HG03060 (cell line): Measurements from ENCODE around the gene PPP2R2C.

ENCODE experiments used
- ATAC-seq: cut with Tn5 transposase; IDR thresholded peaks from one replicate; pipeline ENCODE4 v1.9.1; 2021; ENCODE audit warnings: low read depth, moderate number of reproducible peaks; ENCODE audit not compliant: unreplicated experiment

Gene PPP2R2C

GRCh38 chr4:6383929-6384328 is 88.5 kb downstream of the PPP2R2C start:
- no peak for ATAC-seq

DNA sequence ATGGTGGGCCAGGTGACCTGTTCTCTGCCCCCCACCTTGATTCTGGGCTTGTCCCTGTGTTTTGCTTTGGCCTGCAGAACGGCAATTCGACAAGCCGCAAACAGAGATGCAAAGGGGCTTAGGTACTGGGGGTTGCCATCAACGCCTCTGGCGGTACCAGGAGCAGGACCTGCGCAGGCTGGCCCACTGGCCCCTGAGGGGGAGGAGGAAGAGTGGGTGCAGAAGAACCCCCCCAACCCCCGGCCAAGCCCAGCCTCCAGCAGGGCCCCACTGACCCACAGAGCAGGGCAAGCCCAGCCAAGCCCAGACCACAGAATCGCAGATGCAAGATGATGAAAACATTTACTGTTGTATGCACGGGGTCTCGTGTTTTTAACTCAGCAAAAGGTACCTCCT is 89.4 kb downstream of the PPP2R2C start:
- ATAC-seq, result no peak

DNA sequence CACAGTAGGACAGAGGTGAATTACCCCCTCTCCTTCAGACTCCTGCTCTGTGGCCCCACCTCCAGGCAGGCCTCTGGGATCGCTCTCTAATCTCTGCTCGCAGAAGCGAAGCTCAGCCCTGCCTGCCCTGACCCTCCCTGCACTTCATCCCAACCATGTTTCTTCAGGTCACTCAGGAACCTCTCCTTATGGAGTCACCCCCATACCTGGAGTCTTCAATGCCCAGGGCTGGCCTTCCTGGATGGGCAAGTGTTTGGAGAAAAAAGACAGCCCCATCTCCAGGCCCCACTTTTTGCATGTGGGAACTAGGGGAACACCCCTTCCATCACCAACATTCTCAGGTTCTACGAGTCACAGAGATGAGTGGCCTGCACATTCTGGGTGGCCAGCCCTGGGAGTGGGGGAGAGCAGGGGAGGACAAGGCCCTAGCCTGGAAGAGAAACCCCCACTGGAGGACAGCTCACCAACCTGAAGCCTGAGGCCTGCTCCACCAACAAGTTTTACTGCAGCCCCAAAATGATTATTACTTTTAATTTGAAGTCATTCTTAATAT is 90.8 kb downstream of the PPP2R2C start:
- no peak for ATAC-seq

DNA sequence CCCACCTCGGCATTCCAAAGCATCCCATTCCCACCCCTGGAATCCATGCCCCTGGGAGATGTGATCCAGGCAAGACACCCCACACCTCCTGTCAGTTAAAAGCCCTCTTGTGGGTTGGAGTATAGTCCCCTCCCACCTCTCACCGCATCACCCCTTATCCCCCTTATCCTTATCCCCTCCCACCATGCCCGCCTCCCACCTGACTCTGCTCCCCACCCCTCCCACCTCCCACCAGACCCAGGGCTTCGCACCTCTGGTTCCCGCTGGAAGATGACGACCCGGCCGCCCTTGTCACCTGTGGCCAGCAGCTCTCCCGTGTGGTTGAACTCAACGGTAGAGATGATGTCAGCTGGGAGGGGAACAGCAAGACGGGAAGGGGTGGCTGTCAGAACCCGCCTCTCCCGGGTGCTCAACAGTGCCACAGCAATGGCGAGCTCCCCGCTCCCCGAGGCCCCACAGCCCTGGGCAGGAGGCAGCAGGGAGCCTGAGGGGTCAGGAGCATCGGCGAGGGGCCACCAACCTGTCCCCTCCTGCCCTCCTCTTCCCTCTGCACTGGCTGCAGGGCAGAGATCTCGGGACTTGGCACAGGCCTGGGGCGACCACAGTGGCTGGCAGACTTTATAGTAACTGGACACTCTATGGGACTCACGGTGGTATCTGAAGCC is 91.5 kb downstream of the PPP2R2C start:
- no peak for ATAC-seq

GRCh38 chr4:6379767-6380745 is 92.4 kb downstream of the PPP2R2C start:
- no peak for ATAC-seq

DNA sequence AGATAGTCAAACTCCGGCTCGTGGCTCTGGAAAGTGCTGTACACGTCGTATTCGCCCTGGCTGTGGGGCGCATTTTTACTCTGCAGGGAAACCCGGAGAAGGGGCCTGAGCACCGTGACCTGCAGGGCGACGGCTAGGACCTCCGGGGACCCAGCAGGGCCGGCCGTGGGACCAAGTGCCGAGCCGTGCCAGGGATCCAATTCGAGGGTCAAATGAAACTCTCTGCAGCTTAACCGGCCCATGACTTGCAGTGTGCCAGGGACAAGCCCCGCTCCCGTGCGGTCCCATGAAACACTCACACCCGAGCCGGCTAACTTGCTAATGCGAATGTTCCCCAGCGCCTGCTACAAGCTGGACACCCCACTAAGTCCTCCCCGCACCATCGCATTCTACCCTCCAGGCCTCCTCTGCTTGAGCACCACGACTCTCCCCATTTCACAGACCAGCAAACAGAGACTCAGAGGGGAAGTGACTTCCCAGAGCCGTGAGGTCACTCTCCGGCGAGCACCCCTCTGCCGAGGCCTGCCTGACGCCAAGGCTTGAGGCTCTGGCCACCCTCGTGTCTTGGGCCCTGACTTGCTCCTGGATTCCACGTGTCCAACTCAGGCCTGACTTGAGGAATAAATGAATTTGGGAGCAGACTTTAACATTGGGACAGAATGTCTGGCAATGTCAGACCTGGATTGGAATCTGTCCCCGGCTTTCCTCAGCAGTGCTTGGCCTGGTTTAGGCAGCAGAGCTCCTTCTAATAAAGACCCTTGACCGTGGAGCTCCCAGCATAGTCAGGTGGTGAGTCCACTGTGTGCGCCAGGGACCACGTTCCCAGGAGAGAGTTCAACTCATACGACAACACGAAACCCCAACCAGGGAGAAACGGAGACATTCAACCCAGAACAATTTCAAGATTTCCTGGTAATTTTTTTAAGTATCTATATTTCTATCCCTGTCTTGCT is 93.6 kb downstream of the PPP2R2C start:
- no peak for ATAC-seq

DNA sequence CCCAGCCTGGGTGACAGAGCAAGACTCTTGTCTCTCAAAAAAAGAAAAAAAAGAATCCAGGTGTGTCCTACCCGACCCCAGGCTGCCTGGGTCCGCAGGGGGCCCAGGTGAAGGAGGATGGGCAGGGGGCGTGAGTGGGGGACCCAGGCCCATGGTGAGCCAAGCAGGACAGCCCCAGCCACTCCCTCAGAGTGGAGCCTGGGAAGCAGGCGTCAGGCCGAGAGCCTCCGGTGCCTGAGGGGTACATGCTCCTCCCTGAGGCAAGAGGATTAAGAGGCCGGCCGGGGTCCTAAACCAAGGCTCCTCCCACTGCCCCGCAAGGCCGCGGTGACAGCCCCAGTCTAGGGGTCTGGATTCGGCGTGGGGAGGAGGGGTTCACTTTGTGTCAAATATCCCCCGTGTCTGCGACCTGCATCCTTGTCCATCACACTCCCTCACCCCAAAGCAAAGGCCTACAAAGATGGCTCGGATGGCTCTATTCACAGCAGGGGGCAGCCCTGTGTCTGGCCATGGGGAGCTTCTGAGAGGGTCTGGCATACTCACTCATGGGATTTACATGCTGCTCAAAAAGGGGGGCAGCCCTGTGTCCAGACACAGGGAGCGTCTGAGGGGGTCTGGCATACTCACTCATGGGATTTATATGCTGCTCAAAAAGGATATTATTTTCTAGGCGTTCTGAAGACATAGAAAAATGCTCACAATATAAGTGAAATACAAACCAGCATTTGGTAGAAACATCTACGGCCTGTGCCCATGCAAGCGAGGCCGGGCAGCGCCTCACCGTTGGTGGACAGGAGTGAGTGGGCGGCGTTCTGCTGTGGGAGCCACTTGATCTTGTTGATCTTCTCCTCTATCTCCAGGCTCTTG is 94.6 kb downstream of the PPP2R2C start:
- no peak for ATAC-seq

DNA sequence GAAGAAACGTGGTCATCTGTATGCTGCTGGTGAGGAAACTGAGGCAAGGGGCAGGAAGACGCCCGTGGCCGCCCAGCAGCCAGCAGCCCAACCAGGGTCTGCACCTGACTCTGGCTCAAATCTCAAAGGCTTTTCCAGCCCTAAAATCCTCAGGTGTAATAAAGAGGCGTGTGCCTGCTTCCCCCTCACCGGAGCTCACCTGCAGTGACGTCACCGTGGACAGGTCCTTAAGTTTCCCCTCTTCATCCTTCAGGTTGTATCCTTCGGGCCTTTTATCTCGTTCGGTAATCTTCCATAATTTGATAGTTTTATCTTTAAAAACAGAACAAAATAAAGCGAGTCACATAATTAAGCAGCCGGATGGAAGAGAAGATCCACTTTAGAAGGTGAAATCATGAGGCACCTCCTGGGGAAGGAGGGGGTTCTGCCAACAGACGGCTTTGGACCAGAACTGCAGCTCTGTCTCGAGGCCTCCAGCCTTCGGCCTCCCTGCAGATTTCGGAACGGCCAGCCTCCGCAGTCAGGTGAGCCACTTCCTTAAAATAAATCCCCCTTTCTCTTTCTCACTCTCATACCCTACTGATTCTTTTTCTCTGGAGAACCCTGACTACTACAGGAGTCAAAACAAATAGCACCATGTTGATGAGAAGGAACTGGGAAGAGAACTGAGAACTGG is 96.7 kb downstream of the PPP2R2C start:
- ATAC-seq, result no peak

- no peak for ATAC-seq
These were observed 97.8 kb downstream of the PPP2R2C start for GRCh38 chr4:6374575-6374974.

GRCh38 chr4:6373541-6374410 is 98.6 kb downstream of the PPP2R2C start:
- ATAC-seq, result no peak

GRCh38 chr4:6372649-6373525 is 99.5 kb downstream of the PPP2R2C start:
- ATAC-seq, result peak; percentile 62

DNA sequence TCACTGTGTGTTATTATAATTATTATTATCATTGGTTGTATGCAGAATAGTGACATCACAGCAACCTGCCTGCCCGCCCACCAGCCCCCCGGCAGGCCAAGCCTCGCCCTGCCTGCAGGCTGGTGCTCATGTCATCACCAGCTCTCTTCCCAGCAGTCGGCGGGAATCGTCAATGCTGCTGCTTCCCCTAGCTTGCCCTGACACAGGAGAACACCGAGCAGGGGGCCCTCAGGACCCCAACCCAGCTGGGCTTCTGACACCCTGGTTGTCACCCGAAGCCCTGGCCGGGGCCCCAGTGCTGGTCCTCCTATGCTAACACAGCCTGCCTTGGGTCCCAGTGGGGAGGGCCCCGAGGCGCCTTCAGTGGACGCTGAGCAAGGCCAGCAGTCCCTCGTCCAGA is 100.6 kb downstream of the PPP2R2C start:
- ATAC-seq, result no peak

GRCh38 chr4:6371271-6371670 is 101.1 kb downstream of the PPP2R2C start:
- no peak for ATAC-seq

DNA sequence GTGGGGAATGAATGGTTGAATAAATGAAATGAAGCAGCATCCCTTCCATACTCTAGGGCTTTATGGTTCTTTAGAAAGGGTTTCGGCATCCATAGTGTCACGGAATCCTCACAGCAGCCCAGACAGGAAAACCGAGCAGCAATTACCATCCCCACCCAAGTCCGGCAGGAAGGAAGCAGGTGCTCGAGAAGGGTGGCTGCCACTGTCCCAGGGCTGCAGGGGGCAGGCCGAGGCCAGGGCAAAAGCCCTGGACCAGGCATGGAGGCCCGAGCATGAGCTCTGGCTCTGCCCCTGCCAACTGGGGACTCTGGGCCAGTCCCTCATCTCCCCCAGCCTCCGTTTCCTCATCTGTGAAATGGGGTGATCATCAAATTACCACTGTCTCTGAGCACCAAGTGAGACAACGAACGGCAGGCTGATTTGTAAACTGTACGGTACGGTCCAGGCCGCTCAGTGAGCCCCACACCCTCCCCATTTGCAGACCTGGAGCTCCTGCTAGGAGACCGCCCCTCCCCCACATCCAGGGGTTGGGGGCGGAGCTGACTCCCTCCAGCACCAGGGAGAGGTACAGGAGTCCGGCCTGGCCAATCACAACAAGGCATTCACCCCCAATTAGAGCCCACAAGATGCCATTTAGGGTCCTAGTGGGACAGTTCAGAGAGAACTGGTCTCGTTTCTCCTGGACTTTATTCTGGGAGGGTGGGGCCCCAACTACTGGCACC is 102.3 kb downstream of the PPP2R2C start:
- no peak for ATAC-seq

DNA sequence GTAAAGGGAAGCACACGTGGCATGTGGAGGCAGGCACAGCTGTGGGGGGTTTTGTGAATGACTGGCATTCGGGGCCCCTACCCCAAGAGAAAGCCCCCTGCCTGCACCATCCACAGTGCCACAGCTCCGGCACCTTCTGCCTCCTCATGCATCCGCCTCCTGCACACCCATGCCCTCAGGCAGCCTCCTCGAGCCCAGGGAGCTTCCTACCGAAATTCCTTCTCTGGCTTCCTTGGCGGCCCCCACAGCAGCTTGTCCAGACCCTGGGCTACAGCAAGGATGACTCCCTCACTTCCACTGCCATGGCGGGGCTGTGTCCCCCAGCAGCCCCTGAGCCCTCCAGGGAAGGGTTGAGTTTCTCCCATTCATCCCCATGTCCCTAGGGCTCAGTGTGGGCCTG is 102.9 kb downstream of the PPP2R2C start:
- ATAC-seq, result no peak

DNA sequence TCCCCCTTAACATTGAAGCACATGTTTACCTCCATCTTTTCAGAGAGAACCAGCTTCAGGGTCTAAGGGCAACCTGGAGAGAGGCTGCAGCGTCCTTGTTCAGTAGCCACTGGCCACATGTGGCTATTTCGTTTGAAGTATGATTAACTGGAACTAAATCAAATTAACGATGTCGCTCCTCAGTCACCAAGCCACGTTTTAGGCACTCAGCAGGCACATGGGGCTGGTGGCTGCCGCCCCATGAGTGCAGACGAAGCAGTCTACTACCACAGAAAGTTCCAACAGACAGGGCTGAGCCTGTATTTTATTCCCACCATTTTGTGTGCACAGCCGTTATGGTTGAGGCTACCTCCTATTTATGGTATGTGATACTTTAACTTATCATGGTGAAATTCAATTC is 103.4 kb downstream of the PPP2R2C start:
- no peak for ATAC-seq
